Measurements from ENCODE around the gene CABLES2. TPM values are rescaled to one million over a fixed set of nuclear protein-coding genes. Genes with fewer than 3 reads are reported as not detected.

The CABLES2 gene
- total RNA-seq, 1 experiment from 2014 or later, result 7.2 TPM

GRCh38 chr20:62361799-62362589, 45.1 kb downstream of the CABLES2 start:
- no peak for DNase-seq (ENCODE audit: low read depth)

GRCh38 chr20:62360854-62361798, 46.0 kb downstream of the CABLES2 start:
- DNase-seq (ENCODE audit: low read depth), result no peak

- peak; percentile 65 for DNase-seq (ENCODE audit: low read depth)
These were observed 47.5 kb downstream of the CABLES2 start for GRCh38 chr20:62359491-62360121.

GRCh38 chr20:62359043-62359490, 48.0 kb downstream of the CABLES2 start:
- no peak for DNase-seq (ENCODE audit: low read depth)

GRCh38 chr20:62358171-62359042, 48.7 kb downstream of the CABLES2 start:
- peak; percentile 82 for DNase-seq (ENCODE audit: low read depth)

GRCh38 chr20:62357681-62358080, 49.4 kb downstream of the CABLES2 start:
- no peak for DNase-seq (ENCODE audit: low read depth)

GRCh38 chr20:62357187-62357667, 49.9 kb downstream of the CABLES2 start:
- DNase-seq (ENCODE audit: low read depth), result peak; percentile 68

GRCh38 chr20:62356589-62357186, 50.4 kb downstream of the CABLES2 start:
- DNase-seq (ENCODE audit: low read depth), result no peak

GRCh38 chr20:62355878-62356588, 51.1 kb downstream of the CABLES2 start:
- DNase-seq (ENCODE audit: low read depth), result peak; percentile 23

- DNase-seq (ENCODE audit: low read depth), result no peak
These were observed 51.6 kb downstream of the CABLES2 start for GRCh38 chr20:62355516-62355877.

- DNase-seq (ENCODE audit: low read depth), result no peak
These were observed 52.2 kb downstream of the CABLES2 start for GRCh38 chr20:62354811-62355341.

- DNase-seq (ENCODE audit: low read depth), result no peak
These were observed 52.9 kb downstream of the CABLES2 start for GRCh38 chr20:62354031-62354808.

- no peak for DNase-seq (ENCODE audit: low read depth)
These were observed 53.6 kb downstream of the CABLES2 start for GRCh38 chr20:62353289-62354030.

GRCh38 chr20:62352402-62353288, 54.4 kb downstream of the CABLES2 start:
- no peak for DNase-seq (ENCODE audit: low read depth)

- no peak for DNase-seq (ENCODE audit: low read depth)
These were observed 55.4 kb downstream of the CABLES2 start for GRCh38 chr20:62351469-62352401.

All from LHCN-M2 (cell line).